Cardiac fibroblast (primary cell): Measurements from ENCODE around the gene PCGF3.
"Not testable (repeated sequence)": the region's sequence is repeated elsewhere in the genome, so short reads cannot be mapped to it uniquely, and the experiment has no call there.

ENCODE experiments used
- DNase-seq, 2 donors: peaks; one replicate each; pipeline versions ENCODE4 v3.0.0 to v3.0.0-alpha.2; 2010; ENCODE audit warnings: low read depth in 2 of 2
- H3K4me3 ChIP-seq, 2 donors: replicated peaks in 1 of 2; 1 replicate in 1 of 2; 2 replicates in 1 of 2; pipeline ENCODE4 v1.5.1; 2011; ENCODE audit warnings: low read depth in 2 of 2, low read length in 2 of 2, mild to moderate bottlenecking in 2 of 2, moderate library complexity in 1 of 2
- CTCF ChIP-seq: IDR thresholded peaks from one replicate; pipeline ENCODE4 v1.5.1; 2011; ENCODE audit warnings: low read depth, mild to moderate bottlenecking, low read length, inconsistent platforms

The PCGF3 gene

GRCh38 chr4:733631-733980 lies 28.0 kb downstream of the PCGF3 start:
- no peak for DNase-seq
- H3K4me3 ChIP-seq, result no peak overlapping the region
- no peak for TF ChIP-seq CTCF

GRCh38 chr4:734075-734474 lies 28.4 kb downstream of the PCGF3 start:
- no peak for DNase-seq
- no peak overlapping the region for H3K4me3 ChIP-seq
- TF ChIP-seq CTCF, result no peak

- H3K4me3 ChIP-seq, result no peak overlapping the region
- no peak for DNase-seq
- TF ChIP-seq CTCF, result no peak
Measured at GRCh38 chr4:734951-735350, 29.3 kb downstream of the PCGF3 start.

- no peak for TF ChIP-seq CTCF
- no peak overlapping the region for H3K4me3 ChIP-seq
- no peak for DNase-seq
Measured at GRCh38 chr4:735583-735982, 30.0 kb downstream of the PCGF3 start.

- DNase-seq, H3K4me3 ChIP-seq: not testable (repeated sequence)
Measured at GRCh38 chr4:736561-736960, 30.9 kb downstream of the PCGF3 start.

GRCh38 chr4:738781-739280 lies 33.2 kb downstream of the PCGF3 start:
- no peak for TF ChIP-seq CTCF
- DNase-seq, result no peak
- H3K4me3 ChIP-seq, result no peak overlapping the region

GRCh38 chr4:739569-739968 lies 33.9 kb downstream of the PCGF3 start:
- TF ChIP-seq CTCF, result no peak
- no peak overlapping the region for H3K4me3 ChIP-seq
- DNase-seq, result no peak
